CD4-positive, alpha-beta T cell treated with Interleukin-2 at 100 ng/mL for 4 hours (primary cell): Measurements from ENCODE around the gene C1QL1.
A peak's percentile ranks its signal among the peaks of the same experiment; 100 is the strongest.
"Not testable (repeated sequence)": the region's sequence is repeated elsewhere in the genome, so short reads cannot be mapped to it uniquely, and the experiment has no call there.

Experiments used
- DNase-seq: peaks from one replicate; pipeline ENCODE4 v3.0.0-alpha.2; 2020; ENCODE audit warnings: low spot score

C1QL1 gene

GRCh38 chr17:44960691-44961090 is 7.4 kb downstream of the C1QL1 start:
- DNase-seq = no peak

- DNase-seq = no peak
Measured at GRCh38 chr17:44959821-44960531, 8.1 kb downstream of the C1QL1 start.

DNA sequence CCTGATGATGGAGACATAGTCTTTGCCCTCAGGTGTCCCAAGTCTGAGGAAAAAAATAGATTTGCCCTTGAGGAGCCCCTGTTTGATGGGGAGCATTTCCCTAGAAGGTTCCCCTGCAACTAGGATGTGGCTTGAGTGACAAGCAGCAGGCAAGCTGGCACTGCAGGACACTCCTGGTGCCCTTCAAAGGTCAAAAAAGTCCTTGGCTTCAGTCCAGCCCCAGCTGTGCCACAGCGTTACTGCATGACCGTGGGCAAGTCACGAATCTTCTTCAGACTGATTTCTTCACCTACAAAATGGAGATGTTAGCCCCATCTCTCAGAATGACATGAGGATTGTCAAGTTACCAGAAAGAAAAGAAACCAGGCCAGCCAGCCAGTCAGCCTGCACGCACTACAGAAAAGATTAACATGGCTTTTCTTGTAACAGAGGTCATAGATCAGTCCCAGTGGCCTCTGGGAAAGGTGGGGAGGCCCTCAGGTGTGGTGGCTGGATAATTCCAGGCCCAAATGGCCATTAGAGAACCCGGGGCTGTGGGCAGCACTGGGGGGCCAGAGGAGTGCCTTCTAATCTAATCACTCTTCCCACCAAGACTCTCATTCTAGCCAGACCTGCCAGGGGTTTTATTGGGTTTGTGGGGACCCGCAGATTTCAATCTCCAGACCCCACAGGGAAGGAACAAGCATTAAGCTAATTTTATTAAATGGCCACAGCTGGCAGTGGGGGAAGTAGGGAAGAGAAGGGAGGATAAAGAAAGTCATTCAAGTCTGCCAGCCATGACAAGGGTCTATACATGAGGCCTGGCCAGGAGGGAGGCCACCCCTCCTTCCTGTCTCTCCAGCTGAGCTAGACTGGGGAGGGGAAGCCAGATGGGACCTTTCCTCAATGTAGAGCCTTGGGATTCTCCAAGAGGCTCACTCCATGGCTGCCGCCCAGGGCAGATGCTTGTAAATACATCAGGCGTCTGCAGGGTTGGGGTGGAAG is 10.8 kb downstream of the C1QL1 start:
- DNase-seq = no peak

- no peak for DNase-seq
Measured at GRCh38 chr17:44955674-44956425, 12.3 kb downstream of the C1QL1 start.

GRCh38 chr17:44952946-44953475 is 15.1 kb downstream of the C1QL1 start:
- DNase-seq = no peak

GRCh38 chr17:44948315-44948795 is 19.7 kb downstream of the C1QL1 start:
- DNase-seq = no peak

DNA sequence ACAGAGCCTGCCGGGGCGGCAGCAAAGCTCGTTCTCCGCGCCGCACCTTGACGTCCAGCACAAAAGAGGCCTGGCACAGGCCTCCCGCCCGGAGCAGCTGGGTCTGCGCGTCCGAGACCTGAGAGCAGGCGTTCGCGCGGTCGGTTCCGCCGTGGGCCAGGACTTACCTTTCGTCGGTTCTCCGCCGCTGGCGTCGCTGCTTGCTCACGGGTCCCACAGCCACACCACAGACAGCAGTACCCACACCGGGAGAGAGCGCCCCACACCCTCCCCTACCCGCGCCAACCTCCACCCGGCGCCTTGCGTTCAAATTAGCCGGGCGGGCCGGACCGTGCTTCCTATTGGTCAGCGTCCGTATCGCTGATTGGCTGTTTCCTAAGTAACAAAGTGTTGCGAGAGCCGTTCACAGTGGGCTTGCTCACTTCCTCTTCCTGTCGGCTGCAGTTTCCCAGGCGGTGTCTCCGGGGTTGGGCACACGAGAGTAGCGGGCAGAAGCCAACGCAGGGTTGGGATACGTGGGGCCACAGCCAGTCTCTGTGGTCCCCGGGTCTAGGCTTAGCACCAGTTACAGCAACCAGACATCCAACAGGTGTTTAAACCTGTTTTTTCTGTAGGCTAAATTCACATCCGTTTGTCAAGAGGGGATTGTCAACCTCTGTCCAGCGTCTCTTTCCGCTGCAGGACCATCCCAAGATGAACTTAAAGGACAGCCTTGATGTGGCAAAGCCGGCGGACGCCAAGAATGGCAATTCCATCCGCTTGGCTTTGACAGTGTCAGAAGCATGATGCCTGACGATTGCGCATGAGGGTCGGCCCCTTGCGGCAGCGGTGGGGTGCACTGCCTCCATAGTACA is 20.4 kb downstream of the C1QL1 start, which contains the start of gene KIF18B:
Gene KIF18B (minus strand): TSS at position 313 of the 854 bp plus-strand sequence. CDS start 11,429 bp downstream, outside the sequence.
- peak; percentile 93 for DNase-seq

GRCh38 chr17:44945652-44946051 is 22.5 kb downstream of the C1QL1 start:
- DNase-seq = not testable (repeated sequence)

DNA sequence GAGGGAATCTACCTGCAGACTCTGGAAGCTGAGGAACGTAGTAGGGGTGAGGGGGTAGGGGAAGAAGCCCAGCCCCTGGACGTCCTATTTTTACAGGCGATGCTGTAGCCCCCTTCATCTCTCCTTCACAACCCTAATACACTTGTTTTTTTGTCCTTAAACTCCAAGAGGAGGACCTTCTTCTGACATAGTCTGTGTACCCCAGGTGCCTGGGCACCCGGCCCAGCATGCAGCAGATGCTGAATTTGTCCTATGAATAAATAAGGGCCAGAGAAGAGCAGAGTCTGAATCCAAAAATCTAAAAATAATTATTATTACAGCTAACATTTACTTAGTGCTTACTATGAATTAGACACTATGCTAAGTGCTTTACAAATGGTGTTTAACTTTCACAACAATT is 25.6 kb downstream of the C1QL1 start:
- DNase-seq = no peak

- no peak for DNase-seq
Measured at GRCh38 chr17:44941712-44942331, 26.3 kb downstream of the C1QL1 start.

GRCh38 chr17:44940768-44941167 is 27.3 kb downstream of the C1QL1 start:
- DNase-seq = no peak

DNA sequence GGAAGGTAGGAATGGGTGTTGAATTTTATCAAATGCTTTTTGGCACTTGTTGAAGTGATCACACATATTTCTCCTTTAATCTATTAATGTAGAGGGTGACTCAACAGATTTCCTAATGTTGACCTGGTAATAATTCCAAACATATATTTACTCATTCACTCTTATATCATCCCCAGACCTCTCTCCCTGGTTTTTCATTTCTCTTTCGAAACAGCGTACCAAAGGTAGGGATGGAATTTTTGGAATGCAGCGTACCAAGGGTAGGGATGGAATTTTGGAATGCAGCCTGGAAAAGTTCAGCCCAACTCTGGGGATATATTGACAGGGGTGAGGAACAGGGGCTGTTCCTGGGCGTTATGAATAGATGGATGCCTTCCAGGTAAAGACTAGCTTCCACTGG is 27.8 kb downstream of the C1QL1 start:
- no peak for DNase-seq

DNA sequence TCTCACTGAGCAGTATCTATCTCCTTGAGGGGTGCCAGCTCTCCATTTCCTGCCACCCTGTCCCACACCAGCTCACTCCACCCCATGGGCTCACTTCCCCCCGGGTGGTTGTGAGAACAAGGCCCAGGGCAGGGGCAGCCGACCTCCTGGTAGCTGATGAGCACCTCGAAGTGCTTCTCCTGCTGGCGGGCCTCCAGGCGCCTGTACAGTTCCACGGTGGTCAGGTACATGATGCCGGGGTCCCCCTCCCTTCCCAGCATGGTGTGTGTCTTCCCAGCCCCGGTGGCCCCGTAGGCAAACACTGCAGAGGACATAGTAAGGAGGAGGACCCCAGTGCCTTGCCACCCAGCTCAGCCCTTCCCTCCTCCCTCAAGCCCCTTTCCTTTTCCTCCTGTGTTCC is 33.0 kb downstream of the C1QL1 start:
- DNase-seq = no peak

GRCh38 chr17:44934745-44935105 is 33.4 kb downstream of the C1QL1 start:
- no peak for DNase-seq

DNA sequence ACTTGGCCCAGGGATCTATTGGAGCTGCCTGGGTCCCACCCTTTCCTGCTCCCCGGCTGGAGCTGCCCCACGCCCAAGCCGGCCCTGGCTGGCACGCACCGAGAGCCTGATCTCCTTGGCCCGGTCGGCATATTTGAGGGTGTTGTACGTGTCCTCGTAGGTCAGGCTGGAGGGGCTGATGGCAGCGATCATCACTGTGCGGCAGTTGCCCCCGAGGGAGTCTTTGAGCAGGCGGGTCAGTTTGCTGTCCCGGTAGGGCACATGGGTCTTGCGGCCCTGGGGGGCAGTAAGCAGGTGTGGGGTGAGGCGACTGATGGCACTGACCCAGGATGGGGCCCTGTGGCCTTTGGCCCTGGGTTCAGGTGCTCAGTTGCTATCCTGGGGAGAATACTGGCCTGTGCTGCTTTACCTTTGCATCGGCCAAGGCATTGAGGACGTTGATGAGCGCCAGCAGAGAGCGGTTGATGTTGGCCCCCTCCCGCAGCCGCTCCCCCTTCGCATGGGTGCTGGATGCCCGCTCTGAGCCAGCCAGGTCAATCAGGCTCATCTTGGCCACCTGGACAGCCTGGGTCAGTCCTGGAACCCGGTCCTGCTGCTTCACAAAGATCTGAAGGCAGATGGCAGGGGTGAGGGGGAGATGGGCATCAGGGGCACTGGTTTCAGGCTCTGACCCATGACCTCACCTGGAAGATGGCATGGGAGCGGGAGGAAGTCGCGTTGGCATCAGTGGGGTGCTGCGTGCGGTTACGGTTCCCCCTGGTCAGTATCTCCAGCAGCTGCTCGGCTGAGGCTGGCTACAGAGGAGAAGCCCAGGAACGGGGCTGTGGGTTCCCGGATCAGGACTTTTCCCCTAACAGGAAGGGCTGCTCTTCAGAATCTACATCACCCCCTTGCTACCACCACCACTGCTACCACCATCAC is 34.0 kb downstream of the C1QL1 start:
- DNase-seq = no peak

GRCh38 chr17:44932787-44933097 is 35.4 kb downstream of the C1QL1 start:
- DNase-seq = no peak

DNA sequence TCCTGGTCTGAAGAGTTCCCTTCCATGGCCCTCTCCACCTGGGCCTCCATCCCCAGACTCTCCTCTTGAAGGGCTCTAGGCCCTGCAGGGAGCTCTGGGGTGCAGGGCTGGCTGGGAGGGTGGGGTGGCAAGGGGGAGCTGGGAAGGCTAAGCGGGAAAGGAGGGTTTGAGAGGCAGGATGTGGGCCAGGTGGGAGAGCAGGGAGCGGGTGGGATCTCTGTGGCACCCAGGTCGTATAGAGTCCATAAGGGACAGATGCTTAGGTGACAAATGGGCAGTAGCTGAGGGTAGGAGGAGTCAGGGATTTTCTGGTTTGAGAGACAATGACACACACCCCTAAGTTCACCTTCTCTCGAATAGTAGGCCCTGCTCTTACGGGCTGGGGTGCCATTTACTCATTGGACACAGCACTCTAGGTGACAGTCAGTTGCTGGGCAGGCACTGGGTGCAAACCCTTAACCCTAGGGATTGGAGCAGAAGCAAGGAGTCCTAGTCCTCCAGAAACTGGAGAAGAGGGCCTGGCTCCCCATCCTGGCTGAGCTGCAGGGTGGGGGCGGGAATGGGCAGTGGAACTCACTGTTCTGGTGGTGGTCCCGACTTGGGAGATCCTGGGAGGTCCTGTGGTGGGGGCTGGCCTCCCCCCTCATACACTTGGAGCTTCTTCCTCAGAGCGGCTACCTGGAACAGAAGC is 35.9 kb downstream of the C1QL1 start:
- DNase-seq = no peak

DNA sequence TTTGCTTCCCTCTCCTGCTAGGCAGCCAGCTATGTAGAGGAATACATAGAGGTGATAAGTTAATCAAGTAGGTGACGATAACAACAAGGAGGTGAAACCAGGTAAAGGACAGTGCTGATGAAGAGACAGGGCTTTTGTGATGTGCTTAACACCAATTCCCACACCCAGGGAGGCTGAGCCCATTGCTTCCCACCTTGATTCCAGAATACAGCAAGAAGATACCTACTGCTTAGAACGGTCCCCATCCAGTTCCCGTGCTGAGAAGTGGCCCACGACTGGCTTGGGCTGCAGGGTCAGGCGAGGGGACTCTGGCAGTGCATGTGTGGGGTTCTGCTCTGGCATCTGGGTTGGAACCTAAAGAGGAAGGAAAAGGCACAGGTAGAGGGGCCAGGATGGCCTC is 36.7 kb downstream of the C1QL1 start:
- DNase-seq = no peak

- no peak for DNase-seq
Measured at GRCh38 chr17:44930667-44931066, 37.4 kb downstream of the C1QL1 start.
